ENCODE results near the gene AP1G2. TPM values are rescaled to one million over a fixed set of nuclear protein-coding genes. Genes with fewer than 3 reads are reported as not detected.
"Not testable (repeated sequence)": the region's sequence is repeated elsewhere in the genome, so short reads cannot be mapped to it uniquely, and the experiment has no call there.

AP1G2 gene
- total RNA-seq, 1 donor from 2014 or later: 262 TPM

DNA sequence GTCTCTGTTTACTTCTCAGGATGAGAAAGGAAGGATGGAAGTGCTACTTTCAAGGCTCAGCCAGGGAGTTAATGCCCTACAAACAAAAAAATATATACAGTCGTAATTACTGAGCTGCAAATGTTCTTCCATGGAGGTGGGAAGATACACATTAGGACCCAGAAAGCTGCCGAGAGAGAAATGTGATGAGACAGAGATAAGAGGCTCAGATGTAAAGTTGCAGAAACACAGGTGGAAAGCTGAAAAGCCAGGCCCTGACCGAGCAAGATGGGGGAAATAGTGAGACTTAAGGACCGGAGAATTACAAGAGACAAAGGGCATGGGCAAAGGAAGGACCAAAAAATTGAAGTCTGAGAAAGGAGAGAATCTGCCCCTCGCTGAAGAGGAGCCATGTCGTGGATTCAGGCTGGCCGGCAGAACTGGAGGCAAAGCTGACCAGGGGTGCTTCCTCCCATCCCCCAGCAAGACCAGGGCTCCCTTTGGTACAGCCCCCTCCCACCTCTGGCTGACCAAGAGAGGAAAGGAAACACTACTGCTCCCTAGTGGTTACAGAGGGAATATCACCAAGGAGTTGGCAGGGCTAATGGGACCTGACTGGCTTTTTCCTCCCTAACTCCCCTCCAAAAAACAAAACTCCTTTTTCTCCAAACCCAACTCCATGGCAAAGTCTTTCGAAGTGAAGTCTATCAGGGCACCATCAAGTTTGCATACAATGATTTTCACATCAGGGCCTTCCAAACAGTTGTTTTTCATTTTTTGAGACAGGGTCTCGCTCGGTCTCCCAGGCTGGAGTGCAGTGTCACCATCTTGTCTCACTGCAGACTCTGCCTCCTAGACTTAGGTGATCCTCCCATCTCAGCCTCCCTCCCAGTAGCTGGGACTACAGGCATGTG lies 28.1 kb downstream of the AP1G2 start:
- TF ChIP-seq, protein P1, sequence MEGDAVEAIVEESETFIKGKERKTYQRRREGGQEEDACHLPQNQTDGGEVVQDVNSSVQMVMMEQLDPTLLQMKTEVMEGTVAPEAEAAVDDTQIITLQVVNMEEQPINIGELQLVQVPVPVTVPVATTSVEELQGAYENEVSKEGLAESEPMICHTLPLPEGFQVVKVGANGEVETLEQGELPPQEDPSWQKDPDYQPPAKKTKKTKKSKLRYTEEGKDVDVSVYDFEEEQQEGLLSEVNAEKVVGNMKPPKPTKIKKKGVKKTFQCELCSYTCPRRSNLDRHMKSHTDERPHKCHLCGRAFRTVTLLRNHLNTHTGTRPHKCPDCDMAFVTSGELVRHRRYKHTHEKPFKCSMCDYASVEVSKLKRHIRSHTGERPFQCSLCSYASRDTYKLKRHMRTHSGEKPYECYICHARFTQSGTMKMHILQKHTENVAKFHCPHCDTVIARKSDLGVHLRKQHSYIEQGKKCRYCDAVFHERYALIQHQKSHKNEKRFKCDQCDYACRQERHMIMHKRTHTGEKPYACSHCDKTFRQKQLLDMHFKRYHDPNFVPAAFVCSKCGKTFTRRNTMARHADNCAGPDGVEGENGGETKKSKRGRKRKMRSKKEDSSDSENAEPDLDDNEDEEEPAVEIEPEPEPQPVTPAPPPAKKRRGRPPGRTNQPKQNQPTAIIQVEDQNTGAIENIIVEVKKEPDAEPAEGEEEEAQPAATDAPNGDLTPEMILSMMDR (IDR thresholded peaks at IDR 0.05; ENCODE audit: unreplicated experiment): peak; percentile 80
- Mint-ChIP-seq H3K27ac (peak overlapping the region; percentile 76), H3K4me1 (ENCODE audit: low read depth) (peaks cover 18% of the 10 kb centered on the region), H3K36me3 (ENCODE audit: insufficient read depth) (peaks cover 4% of the 10 kb centered on the region), H3K9me3 (ENCODE audit: low read depth) (no peaks in the 10 kb centered on the region), H3K27me3 (no peaks in the 10 kb centered on the region), H3K4me3 (ENCODE audit: low read depth) (peak overlapping the region; percentile 31)
- peak; percentile 34 for DNase-seq (ENCODE audit: low spot score, unreplicated experiment)

DNA sequence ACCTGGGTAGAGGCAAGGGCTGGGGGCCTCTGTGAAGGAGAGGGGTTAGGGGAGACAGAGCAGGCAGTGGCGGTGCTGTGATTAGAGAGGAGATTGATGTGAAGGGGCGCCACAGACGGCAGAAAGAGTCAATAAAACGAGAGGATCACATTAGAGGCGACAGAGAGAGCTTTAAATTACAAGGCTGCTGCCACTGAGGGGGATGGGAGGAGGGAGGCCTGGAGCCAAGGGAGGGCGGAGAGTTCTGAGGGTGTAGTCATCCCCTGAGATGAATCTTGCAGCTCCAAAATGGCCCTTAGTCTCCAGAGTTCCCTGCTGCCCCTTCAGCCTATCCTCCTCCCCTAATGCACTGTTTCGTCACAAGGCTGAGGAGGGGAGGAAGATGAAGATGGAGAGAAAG lies 28.8 kb downstream of the AP1G2 start:
- no peaks in the 10 kb centered on the region for H3K27me3 Mint-ChIP-seq
- DNase-seq (ENCODE audit: low spot score, unreplicated experiment): no peak
- TF ChIP-seq, protein P1 (IDR thresholded peaks at IDR 0.05; ENCODE audit: unreplicated experiment): no peak
- peaks cover 15% of the 10 kb centered on the region for H3K4me1 Mint-ChIP-seq (ENCODE audit: low read depth)
- H3K9me3 Mint-ChIP-seq (ENCODE audit: low read depth): no peaks in the 10 kb centered on the region
- no peak overlapping the region for H3K27ac Mint-ChIP-seq
- no peak overlapping the region for H3K4me3 Mint-ChIP-seq (ENCODE audit: low read depth)
- peaks cover 4% of the 10 kb centered on the region for H3K36me3 Mint-ChIP-seq (ENCODE audit: insufficient read depth)

DNA sequence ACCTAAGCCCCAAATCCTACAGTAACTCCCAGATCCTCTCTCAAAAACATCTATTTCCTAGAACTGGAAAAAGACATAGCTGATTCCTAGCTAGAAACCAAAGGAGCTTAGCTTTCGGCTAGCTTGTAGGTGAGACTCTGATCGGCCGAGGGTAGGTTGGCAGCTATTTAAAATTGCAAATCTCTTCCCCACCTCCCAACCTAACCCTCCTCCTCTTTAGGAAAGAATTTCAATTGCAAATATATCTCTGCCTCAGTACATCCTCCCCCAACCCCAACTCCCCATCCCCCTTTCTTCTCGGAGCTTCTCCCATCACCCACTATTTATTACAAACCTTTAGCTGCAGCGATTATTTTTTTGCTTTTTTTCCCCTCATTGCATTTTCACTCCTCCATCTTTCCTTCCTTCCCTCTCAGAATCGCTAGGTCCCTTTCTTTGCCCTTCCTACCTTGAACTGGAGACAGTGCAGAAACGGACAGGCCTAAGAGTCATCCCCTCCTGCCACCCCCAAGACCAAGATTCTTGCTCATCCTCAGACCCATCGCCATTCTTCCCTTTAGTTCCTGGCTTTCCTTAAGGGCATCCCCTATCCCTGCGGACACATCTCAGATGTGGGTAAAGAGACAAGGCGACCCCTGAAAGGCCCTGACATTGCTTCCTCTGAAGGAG lies 29.4 kb downstream of the AP1G2 start:
- no peak for DNase-seq (ENCODE audit: low spot score, unreplicated experiment)
- Mint-ChIP-seq H3K36me3 (ENCODE audit: insufficient read depth) (peaks cover 2% of the 10 kb centered on the region), H3K27me3 (no peaks in the 10 kb centered on the region), H3K9me3 (ENCODE audit: low read depth) (no peaks in the 10 kb centered on the region), H3K4me1 (ENCODE audit: low read depth) (peaks cover 15% of the 10 kb centered on the region), H3K4me3 (ENCODE audit: low read depth) (no peak overlapping the region), H3K27ac (no peak overlapping the region)
- TF ChIP-seq, protein P1 (IDR thresholded peaks at IDR 0.05; ENCODE audit: unreplicated experiment): no peak

DNA sequence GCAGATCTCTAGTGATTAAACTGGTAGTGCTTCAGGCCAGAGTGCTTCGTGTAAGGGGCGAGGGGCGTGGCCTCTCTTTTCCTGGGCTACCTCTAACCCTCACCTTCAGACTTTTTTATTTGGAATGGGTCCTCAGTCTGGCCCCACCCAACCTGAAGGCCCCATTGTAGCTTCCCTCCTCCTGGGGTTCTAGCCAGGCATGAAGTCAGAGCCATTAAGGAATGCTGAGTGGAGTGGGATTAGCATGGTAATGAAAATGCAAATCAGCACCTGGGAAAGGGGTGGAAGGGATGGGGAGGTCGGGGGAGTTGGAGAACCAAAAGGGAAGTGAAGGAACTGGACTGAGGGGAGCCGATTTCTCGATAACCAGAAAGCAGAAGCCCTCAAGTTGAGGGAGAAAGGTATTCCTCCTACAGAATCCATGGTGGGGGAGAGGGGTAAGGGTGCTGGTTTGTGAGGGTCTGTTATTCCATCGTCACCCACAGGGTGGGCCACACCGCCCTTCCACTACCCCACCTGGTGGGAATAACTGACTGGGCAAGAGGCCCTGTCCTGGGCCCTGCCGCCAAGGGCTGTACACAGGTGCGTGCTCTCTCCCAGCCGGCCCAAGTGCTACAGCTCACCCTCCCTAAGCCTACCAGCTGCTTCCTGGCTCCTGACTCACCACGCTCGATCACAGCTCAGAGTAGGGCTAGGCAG lies 30.1 kb downstream of the AP1G2 start:
- Mint-ChIP-seq H3K9me3 (ENCODE audit: low read depth) (no peaks in the 10 kb centered on the region), H3K27ac (no peak overlapping the region), H3K36me3 (ENCODE audit: insufficient read depth) (peaks cover 4% of the 10 kb centered on the region), H3K4me1 (ENCODE audit: low read depth) (peaks cover 15% of the 10 kb centered on the region), H3K4me3 (ENCODE audit: low read depth) (no peak overlapping the region), H3K27me3 (no peaks in the 10 kb centered on the region)
- TF ChIP-seq, protein P1 (IDR thresholded peaks at IDR 0.05; ENCODE audit: unreplicated experiment): no peak
- DNase-seq (ENCODE audit: low spot score, unreplicated experiment): no peak

DNA sequence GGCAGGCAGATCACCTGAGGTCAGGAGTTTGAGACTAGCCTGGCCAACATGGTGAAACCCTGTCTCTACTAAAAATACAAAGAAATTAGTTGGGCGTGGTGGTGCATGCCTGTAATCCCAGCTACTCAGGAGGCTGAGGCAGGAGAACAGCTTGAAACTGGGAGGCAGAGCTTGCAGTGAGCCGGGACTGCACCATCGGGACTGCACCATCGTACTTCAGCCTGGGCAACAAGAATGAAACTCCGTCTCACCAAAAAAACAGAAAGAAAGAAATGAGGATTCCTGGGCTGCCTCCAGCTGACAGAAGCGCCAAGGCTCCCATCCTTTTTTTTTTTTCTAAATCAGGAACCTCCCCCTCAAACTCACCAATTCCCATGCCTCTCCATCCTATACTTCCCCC lies 30.7 kb downstream of the AP1G2 start:
- H3K27ac Mint-ChIP-seq; H3K4me3 Mint-ChIP-seq (ENCODE audit: low read depth); H3K9me3 Mint-ChIP-seq (ENCODE audit: low read depth); H3K36me3 Mint-ChIP-seq (ENCODE audit: insufficient read depth); H3K27me3 Mint-ChIP-seq; DNase-seq (ENCODE audit: low spot score, unreplicated experiment): not testable (repeated sequence)
- H3K4me1 Mint-ChIP-seq (ENCODE audit: low read depth): peaks cover 15% of the 10 kb centered on the region
